HL-60 (cell line): ENCODE results near the gene DNAJB4.

Experiments used
- DNase-seq, 2 experiments: peaks; one replicate each; pipeline ENCODE4 v3.0.0-alpha.2; 2010 to 2020; ENCODE audit warnings: low read depth in 1 of 2, low spot score in 1 of 2
- H3K27ac ChIP-seq: fragments of 250-450 bp; sonication (Bioruptor Pico); replicated peaks from 2 replicates; pipeline ENCODE4 v1.5.1; 2020; ENCODE audit warnings: mild to moderate bottlenecking, moderate library complexity
- H3K27me3 ChIP-seq: fragments of 250-450 bp; sonication (Bioruptor Pico); 2 replicates; pipeline ENCODE4 v1.5.1; 2021; ENCODE audit warnings: mild to moderate bottlenecking, moderate library complexity; ENCODE audit not compliant: insufficient read depth, poor library complexity, severe bottlenecking
- H3K4me3 ChIP-seq: replicated peaks from 2 replicates; pipeline ENCODE4 v1.5.1; 2011; ENCODE audit warnings: mild to moderate bottlenecking, control low read depth, low read length; ENCODE audit not compliant: insufficient read depth
- GABPA ChIP-seq: IDR thresholded peaks from 2 replicates; pipeline ENCODE4 v1.6.1; 2012; ENCODE audit warnings: low read depth
- POLR2AphosphoS5 ChIP-seq: IDR thresholded peaks from 2 replicates; pipeline ENCODE4 v1.6.1; 2012; ENCODE audit warnings: low read depth
- SPI1 ChIP-seq: IDR thresholded peaks from 2 replicates; pipeline ENCODE4 v1.6.1; 2012; ENCODE audit warnings: low read depth, mild to moderate bottlenecking, borderline replicate concordance
- TF ChIP-seq, protein P1 (sequence below): IDR thresholded peaks from one replicate; pipeline ENCODE4 v1.5.1; 2011; ENCODE audit warnings: low read length, control low read depth, inconsistent platforms; ENCODE audit not compliant: insufficient read depth
- TF ChIP-seq, protein P2 (sequence below): IDR thresholded peaks from 2 replicates; pipeline ENCODE4 v1.6.1; 2012; ENCODE audit warnings: low read depth; ENCODE audit not compliant: insufficient replicate concordance

Gene DNAJB4

DNA sequence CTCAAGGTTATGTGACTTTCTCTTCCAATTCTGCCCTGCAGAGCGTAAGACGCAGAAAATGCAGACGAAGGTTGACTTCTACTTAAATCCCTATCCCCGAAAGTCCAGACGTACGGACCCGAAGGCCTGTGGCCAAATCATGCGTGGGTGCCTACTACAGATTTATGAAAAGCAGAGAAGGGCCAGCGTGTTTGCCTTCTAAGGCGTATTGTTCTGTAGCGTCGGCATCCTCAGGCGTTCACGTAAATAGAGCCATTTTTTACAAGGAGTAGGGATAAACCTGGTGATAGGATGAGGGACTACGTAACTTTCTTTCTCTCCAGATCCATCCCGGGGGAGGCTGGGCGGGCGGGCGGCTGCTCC lies 40.8 kb downstream of the DNAJB4 start:
- Histone ChIP-seq H3K4me3 (peak overlapping the region; percentile 40), H3K27me3 (peaks cover 31% of the 10 kb centered on the region), H3K27ac (no peak overlapping the region)
- DNase-seq, result no peak
- no peak for TF ChIP-seq GABPA
- TF ChIP-seq, protein P1, sequence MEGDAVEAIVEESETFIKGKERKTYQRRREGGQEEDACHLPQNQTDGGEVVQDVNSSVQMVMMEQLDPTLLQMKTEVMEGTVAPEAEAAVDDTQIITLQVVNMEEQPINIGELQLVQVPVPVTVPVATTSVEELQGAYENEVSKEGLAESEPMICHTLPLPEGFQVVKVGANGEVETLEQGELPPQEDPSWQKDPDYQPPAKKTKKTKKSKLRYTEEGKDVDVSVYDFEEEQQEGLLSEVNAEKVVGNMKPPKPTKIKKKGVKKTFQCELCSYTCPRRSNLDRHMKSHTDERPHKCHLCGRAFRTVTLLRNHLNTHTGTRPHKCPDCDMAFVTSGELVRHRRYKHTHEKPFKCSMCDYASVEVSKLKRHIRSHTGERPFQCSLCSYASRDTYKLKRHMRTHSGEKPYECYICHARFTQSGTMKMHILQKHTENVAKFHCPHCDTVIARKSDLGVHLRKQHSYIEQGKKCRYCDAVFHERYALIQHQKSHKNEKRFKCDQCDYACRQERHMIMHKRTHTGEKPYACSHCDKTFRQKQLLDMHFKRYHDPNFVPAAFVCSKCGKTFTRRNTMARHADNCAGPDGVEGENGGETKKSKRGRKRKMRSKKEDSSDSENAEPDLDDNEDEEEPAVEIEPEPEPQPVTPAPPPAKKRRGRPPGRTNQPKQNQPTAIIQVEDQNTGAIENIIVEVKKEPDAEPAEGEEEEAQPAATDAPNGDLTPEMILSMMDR, result no peak
- TF ChIP-seq SPI1, result no peak
- no peak for TF ChIP-seq POLR2AphosphoS5
- TF ChIP-seq, protein P2, sequence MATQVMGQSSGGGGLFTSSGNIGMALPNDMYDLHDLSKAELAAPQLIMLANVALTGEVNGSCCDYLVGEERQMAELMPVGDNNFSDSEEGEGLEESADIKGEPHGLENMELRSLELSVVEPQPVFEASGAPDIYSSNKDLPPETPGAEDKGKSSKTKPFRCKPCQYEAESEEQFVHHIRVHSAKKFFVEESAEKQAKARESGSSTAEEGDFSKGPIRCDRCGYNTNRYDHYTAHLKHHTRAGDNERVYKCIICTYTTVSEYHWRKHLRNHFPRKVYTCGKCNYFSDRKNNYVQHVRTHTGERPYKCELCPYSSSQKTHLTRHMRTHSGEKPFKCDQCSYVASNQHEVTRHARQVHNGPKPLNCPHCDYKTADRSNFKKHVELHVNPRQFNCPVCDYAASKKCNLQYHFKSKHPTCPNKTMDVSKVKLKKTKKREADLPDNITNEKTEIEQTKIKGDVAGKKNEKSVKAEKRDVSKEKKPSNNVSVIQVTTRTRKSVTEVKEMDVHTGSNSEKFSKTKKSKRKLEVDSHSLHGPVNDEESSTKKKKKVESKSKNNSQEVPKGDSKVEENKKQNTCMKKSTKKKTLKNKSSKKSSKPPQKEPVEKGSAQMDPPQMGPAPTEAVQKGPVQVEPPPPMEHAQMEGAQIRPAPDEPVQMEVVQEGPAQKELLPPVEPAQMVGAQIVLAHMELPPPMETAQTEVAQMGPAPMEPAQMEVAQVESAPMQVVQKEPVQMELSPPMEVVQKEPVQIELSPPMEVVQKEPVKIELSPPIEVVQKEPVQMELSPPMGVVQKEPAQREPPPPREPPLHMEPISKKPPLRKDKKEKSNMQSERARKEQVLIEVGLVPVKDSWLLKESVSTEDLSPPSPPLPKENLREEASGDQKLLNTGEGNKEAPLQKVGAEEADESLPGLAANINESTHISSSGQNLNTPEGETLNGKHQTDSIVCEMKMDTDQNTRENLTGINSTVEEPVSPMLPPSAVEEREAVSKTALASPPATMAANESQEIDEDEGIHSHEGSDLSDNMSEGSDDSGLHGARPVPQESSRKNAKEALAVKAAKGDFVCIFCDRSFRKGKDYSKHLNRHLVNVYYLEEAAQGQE, result no peak

DNA sequence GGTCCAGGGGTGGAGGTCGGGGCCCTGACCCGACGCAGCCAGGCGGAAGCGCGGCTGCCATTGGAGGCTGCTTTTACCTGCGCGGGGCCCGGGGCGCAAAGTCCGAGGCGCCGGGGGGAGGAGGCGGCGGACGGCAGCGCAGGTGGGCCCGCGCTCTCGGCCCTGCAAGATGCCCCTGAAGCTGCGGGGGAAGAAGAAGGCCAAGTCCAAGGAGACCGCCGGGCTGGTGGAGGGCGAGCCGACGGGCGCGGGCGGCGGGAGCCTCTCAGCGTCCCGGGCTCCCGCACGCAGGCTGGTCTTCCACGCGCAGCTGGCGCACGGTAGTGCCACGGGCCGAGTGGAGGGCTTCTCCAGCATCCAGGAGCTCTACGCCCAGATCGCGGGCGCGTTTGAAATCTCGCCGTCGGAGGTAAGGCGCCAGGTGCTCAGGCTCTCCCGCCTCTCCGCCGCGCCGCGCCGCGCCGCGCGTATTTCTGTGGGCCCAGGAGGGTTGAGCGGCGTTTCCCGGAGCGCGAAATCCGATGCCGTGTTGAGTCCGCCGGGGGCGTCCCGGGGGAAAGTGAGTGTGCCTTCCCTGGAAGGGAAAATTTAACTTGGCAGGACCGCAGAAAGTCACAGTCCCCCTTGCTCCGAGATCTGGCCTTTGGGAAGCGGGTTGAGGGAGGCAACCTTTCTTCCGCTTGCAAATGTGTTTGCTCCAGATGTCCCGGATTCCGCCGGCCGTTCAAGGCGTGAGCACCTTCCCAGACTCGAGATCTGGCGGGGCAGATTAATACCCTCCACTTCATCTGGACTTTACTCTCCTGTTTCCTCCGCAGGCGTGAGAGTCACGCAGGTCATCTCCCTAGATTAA lies 41.4 kb downstream of the DNAJB4 start, which contains the start of gene GIPC2:
GIPC2 (plus strand) TSS at position 41 of the 853 bp plus-strand sequence; CDS start at position 170, 129 bp downstream.
- peak within 1 kb of the TSS; percentile 40 for H3K4me3 ChIP-seq
- no peak for TF ChIP-seq SPI1
- TF ChIP-seq, protein P2, result no peak
- TF ChIP-seq, protein P1, result no peak
- no peak for TF ChIP-seq POLR2AphosphoS5
- TF ChIP-seq GABPA, result no peak
- no peak within 1 kb of the TSS for H3K27ac ChIP-seq
- DNase-seq, result no peak
- H3K27me3 ChIP-seq, result peaks cover 31% of the 10 kb centered on the region

DNA sequence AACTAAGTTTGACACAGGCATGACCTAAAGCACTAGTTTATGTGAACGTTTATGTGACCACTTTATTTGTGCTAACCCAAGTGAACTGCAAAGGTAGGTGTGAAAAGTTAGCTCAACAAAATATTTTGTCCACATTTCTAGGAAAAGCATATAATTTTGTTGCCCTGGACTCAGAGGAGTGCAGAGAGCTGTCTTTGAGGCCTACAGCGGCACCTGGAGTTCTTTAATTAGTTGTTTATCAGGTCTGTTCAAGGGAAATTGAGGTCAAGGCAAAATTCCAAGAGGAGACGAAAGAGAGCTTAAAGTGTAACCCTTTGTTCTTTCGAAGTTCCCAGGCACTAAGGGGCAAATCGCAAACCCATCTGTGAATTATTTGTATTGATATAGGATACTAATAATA lies 42.4 kb downstream of the DNAJB4 start:
- no peak for DNase-seq
- TF ChIP-seq SPI1 (no peak), POLR2AphosphoS5 (no peak), GABPA (no peak)
- TF ChIP-seq, protein P1, result no peak
- TF ChIP-seq, protein P2, result no peak
- Histone ChIP-seq H3K27me3 (peaks cover 31% of the 10 kb centered on the region), H3K4me3 (no peak overlapping the region), H3K27ac (no peak overlapping the region)
